ENCODE measurements around the gene RALGAPA1.

- no peak for TF ChIP-seq POLR2A (IDR thresholded peaks at IDR 0.05)
- TF ChIP-seq, protein P1, sequence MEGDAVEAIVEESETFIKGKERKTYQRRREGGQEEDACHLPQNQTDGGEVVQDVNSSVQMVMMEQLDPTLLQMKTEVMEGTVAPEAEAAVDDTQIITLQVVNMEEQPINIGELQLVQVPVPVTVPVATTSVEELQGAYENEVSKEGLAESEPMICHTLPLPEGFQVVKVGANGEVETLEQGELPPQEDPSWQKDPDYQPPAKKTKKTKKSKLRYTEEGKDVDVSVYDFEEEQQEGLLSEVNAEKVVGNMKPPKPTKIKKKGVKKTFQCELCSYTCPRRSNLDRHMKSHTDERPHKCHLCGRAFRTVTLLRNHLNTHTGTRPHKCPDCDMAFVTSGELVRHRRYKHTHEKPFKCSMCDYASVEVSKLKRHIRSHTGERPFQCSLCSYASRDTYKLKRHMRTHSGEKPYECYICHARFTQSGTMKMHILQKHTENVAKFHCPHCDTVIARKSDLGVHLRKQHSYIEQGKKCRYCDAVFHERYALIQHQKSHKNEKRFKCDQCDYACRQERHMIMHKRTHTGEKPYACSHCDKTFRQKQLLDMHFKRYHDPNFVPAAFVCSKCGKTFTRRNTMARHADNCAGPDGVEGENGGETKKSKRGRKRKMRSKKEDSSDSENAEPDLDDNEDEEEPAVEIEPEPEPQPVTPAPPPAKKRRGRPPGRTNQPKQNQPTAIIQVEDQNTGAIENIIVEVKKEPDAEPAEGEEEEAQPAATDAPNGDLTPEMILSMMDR (IDR thresholded peaks at IDR 0.05), result no peak
Measured at GRCh38 chr14:35556548-35556947, 252.5 kb downstream of the RALGAPA1 start.
